HG03354 (cell line): ENCODE data around the gene TRMO.
"Not testable (repeated sequence)": the region's sequence is repeated elsewhere in the genome, so short reads cannot be mapped to it uniquely, and the experiment has no call there.

Experiments used
- ATAC-seq: cut with Tn5 transposase; IDR thresholded peaks from one replicate; pipeline ENCODE4 v1.9.1; 2021; ENCODE audit warnings: mild to moderate bottlenecking; ENCODE audit not compliant: unreplicated experiment, poor library complexity, severe bottlenecking

The TRMO gene, protein sequence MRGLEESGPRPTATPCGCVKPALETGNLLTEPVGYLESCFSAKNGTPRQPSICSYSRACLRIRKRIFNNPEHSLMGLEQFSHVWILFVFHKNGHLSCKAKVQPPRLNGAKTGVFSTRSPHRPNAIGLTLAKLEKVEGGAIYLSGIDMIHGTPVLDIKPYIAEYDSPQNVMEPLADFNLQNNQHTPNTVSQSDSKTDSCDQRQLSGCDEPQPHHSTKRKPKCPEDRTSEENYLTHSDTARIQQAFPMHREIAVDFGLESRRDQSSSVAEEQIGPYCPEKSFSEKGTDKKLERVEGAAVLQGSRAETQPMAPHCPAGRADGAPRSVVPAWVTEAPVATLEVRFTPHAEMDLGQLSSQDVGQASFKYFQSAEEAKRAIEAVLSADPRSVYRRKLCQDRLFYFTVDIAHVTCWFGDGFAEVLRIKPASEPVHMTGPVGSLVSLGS

DNA sequence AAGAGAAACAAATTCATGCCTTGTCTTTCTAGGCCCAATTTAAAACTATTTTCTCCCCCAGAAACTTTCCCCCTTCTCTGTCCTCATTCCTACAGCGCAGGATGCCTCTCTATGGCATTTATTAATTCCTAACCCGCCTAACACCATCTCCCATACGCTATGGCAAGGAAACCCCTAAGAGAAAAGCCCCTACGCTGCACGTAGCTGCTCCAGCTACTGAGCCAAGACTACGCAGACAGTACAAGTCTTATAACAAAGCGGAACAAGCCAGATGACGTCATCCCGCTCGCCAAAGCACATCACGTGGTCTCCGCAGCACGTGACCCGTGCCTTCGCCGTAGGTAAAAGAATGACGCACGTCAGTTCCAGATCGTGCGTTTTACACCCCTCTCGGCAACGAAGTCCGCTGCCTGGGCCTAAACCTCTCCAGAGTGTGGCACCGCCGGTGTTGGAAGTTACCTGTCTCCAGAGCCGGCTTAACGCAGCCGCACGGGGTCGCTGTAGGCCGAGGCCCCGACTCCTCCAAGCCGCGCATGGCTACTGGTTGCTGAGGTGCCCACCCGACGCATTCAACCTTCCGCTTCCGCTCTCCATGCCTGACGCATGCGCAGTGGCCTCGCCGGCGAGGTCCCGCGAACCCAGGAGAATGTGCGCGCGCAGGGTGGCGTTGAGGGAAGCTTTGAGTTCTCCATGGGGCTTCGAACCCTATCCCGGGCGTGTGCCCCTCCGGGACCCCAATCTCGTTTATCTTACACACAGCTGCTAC lies at the start of gene TRMO:
TRMO (minus strand) TSS at position 542 of the 766 bp plus-strand sequence; CDS start at position 535, 7 bp downstream.
- ATAC-seq: peak; percentile 83

DNA sequence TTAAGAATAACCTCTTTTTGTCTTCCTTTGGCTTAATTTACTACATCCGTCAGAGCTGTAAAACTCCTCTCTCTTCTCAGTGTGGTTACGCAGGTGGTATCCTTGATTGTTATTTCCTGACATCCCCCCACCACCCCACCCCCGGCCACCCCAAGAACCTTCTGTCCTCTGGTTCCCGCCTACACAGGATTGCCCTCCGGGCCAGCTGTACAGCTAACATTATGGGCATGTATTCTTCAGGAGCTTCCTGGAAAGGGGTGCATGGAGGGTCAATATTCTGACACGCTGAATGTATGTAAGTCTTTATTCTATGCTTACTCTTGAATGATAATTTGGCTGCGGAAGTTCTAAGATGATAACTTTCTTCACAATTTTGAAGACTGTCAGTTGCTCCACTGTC lies 47.9 kb upstream of the TRMO start:
- ATAC-seq: no peak

DNA sequence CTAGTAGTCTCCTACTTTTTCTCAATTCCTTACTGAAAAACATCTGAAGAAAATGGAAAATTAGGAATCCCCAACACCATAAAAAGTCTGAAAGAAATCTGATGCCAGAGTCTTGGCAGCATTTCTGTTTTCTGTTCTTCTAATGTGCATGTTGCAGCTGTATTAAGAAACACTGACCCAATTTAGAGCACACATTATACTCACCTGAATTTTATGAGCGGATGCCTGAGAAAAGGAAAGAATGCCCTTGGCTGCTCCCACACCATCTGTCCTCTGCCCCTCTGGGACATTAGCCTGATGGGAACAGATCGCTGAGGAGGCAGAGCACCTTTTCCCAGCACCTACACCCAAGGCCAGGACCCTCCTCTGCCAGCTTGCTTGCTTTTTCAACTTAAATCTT lies 46.7 kb upstream of the TRMO start:
- no peak for ATAC-seq

DNA sequence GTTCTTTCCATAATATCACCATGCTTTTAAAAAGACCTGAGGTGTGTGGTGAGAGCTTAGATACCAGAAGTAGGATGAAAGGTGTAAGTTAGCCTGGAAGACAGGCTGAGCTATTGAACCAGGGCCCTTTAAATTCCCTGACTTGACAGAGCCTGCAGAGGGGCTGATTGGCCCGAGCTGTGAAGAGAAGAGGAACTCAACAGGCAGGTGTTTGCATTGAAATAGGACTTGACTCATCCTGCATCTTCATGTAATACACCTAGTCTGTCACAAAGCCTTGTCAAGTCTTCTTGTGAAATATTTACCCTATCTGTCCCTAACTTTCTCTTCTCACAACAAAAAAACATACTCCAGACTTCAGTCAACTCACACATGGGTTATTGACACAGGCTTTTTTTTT lies 44.2 kb upstream of the TRMO start:
- no peak for ATAC-seq

DNA sequence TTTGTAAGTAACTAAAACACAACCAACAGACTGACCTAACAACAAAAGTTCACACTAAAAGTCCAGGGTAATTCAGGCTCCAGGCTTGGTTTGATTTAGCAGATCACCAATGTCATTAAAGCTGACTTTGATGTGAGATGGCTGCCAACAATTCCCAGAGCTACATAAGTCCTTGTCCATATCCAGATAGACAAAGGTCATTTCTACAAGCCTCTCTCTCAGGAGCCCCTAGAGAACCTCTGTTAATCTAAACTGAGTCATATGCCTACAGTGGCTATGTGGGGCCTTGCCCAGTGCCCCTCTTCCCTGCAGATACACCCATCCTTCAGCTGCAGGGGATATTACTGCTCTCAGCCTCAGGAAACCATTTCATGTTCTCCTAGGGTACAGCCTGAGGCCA lies 42.6 kb upstream of the TRMO start:
- no peak for ATAC-seq

DNA sequence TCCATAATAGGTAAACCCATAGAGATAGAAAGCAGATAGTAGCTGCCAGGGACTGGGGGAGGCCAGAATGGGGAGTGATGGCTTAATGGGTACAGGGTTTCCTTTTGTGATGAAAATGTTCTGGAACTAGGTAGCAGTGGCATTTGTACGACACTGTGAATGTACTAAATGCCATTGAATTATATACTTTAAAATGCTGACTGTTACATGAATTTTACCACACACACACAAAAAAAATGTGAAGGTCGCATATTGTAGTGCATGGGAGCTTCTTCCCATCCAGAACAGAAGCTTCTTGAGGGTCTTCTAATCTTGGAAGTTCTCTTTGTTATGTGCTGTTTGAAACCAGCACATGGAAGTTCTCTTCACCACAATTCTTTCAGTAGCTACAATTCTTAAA lies 40.9 kb upstream of the TRMO start:
- no peak for ATAC-seq

DNA sequence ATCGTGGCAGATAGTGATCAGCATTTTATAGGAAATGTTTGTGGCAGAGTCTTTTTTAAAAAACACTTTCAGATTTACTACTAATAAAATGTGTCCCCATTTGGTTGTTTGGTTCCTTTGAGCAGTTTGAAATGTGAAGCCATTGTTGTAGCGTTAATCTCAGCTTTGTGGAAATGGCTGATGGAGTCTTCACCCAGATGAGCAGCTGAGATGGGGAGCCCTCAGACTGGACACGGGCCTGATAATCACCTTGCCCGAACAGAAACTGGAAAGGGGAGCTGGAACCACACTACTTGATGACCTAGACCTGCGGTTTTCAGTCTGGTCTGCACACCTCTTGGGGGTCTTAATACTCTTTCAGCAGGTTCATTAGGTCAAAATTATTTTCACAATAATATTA lies 40.3 kb upstream of the TRMO start:
- no peak for ATAC-seq

DNA sequence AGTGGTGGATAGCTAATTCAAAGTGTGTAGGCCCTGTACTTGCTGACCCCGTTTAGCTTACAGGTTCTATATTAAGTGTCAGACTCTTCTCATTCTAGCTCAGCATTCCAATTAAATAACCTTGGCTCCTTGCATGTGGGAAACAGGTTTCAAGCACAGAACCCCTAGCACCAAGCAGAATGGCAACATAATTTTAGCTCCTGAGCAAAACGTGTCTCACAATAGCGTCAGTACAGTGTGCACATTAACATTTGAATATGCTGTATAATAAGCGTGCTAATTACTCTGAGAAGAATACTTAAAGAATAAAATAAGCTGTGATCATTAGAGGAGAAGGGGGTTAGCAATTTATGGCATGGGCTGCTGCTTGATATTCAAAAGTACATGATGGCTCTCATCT lies 39.8 kb upstream of the TRMO start:
- ATAC-seq: no peak

DNA sequence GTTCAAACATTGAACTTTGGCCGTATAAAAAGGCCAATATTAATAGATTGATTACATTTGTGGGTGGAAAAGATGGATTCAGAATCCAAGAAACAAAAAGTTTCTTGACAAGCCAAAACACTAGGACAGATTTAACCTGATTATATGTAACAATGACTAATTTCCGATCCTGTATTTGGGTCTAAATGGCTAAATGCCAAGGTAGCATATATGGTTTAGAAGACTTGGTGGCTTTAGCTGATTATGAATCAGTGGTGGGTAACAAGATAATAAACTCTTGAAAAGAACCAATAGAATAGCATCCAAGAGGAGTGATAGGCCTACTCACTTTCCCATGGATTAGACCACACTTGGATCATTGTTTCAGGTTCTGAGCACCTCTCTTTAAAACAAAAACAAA lies 39.1 kb upstream of the TRMO start:
- ATAC-seq: no peak

DNA sequence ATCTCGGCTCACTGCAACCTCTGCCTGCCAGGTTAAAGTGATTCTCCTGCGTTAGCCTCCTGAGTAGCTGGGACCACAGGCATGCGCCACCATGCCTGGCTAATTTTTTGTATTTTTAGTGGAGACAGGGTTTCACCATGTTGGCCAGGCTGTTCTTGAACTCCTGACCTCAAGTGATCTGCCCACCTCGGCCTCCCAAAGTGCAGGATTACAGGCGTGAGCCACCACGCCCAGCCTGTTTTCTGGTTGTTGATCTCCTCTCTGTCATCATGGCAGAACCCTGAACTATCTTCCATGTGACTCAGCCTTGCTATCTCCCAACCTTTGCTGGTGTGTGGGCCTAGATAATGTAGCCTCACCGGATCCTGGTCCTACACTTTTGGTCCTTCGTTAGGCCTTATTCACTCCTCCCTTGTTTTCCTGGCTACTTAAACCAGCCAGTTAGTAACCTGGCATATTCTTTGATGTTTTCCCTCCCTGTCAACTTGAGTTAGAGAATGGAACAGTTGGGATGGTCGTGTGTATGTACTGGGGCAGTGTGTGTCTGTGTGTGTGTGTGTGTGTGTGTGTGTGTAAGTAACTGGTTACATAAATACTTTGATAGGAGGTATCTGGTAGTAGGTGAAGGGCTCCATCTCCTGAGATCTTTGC lies 38.5 kb upstream of the TRMO start:
- ATAC-seq: not testable (repeated sequence)

DNA sequence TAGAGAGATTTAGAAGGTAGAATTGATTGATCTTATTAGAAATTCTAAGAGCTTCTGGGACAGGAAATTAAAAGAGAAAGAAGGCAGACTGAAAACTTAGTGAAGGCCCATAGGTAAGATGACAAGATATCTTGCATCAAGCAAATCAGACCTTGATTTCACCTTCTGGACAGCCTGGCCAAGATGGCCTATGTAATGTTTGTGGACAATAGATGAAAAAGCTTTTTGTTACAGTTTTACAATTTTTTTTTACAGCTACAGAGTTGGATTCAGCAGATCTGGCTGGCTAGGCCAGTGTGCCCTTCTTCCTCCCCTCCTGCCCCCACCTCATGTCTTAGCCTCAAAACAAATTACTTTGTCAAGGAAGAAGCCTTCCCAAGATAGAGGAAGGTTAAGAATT lies 37.3 kb upstream of the TRMO start:
- no peak for ATAC-seq

DNA sequence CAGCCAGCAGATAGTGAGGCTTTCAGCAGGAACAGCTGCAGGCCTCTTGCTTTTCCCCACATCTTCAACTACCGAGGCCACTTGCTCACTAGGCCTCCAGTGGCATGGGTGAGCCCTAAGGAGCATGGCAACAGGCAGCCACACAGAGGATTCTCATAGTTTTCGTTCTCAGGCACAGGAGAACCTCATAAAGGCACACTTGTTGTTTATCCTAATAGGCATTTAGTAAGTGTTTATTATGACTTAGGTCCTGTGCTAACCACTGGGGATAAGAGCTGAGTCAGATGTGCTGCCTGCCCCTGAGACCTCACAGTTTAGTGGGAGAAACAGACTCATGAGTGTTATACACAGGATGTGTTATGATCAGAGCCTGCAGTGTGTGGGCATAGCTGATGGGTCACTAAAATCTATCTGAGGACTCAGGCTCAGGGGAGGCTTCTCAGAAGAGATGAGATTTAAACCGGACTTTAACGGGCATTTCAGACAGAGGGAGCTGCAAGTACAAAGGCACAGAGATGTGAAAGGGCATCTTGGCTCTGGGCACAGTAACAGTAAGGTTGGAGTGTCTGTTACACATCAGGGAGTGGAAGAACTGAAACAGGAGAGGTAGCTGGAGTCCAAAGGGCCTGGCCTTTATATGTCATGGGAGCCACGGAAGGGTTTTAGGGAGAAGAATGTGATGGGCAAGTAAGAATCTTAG lies 36.7 kb upstream of the TRMO start:
- ATAC-seq: no peak

DNA sequence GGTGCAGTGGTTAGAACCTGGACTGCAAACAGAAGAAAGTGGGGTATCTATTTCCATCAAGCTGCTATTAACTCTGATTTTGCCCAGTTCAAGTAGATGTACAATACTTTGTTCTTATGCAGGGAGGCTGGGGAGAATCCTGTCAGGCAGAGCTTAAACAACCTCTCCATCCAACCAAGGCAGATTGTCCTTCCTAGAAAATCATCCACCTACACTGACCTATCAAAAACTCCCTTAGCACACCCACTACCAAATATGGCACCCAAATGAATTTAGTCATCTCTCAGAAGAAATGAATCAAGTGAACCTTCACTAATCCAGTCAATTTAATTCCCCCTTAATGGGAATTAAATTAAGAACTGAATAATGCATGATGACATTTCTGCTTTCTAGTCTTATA lies 34.0 kb upstream of the TRMO start:
- ATAC-seq: no peak

DNA sequence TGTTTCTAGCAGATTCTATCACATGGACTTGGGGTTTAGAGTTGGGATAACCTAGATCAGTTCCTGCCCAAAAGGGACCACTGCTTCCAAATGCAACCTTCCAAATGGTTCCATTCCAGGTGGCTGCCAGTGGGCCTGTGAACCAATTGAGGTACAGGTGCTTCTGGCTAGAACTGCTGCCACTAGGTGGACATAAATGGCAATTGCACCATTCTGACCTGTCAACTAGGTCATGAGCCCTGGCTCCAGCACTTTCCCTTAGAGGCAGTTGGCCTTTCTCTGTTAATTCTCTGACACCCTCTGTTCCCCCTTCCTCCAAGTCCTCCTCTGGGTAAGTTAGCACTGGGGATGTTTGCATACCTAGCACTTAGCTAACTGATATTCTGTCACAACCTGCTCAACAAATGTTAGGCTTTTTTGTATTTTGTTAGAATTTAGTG lies 32.3 kb upstream of the TRMO start:
- ATAC-seq: peak; percentile 79

DNA sequence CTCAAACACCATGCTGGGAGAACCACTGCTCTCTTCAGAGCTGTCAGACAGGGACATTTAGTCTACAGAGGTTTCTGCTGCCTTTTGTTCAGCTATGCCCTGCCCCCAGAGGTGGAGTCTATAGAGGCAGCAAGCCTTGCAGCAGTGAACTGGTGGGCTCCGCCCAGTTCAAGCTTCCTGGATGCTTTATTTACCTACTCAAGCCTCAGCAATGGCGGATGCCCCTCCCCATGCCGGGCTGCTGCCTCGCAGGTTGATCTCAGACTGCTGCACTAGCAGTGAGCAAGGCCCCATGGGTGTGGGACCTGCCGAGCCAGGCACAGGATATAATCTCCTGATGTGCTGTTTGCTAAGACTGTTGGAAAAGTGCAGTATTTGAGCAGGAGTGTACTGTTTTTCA lies 28.6 kb upstream of the TRMO start:
- not testable (repeated sequence) for ATAC-seq

DNA sequence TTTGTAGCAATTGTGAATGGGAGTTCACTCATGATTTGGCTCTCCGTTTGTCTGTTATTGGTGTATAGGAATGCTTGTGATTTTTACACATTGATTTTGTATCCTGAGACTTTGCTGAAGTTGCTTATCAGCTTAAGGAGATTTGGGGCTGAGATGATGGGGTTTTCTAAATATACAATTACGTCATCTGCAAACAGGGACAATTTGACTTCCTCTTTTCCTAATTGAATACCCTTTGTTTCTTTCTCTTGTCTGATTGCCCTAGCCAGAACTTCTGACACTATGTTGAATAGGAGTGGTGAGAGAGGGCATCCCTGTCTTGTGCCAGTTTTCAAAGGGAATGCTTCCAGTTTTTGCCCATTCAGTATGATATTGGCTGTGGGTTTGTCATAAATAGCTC lies 24.8 kb upstream of the TRMO start:
- ATAC-seq: not testable (repeated sequence)

DNA sequence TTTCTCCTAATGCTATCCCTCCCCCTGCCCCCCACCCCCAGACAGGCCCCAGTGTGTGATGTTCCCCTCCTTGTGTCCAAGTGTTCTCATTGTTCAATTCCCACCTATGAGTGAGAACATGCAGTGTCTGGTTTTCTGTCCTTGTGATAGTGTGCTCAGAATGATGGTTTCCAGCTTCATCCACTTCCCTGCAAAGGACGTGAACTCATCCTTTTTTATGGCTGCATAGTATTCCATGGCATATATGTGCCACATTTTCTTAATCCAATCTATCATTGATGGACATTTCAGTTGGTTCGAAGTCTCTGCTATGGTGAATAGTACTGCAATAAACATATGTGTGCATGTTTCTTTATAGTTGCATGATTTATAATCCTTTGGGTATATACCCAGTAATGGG lies 23.2 kb upstream of the TRMO start:
- ATAC-seq: not testable (repeated sequence)

DNA sequence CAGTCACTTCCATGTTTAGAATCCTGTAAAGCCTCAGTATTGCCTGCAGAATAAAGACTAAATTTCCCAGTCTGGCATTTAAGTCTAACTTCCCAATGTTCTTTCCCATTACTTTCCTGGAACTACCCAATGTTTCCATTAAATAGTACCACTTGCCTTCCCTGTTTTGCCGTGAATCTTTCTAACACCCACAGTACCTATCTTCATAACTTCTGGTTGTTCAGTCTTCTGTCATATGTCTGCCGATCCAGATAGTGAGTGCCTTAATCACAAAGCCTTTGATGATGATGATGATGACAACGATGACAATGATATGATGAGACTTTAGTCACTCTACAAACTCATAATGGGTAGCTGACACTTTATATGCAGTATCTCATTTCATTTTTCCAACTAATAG lies 22.3 kb upstream of the TRMO start:
- ATAC-seq: no peak

DNA sequence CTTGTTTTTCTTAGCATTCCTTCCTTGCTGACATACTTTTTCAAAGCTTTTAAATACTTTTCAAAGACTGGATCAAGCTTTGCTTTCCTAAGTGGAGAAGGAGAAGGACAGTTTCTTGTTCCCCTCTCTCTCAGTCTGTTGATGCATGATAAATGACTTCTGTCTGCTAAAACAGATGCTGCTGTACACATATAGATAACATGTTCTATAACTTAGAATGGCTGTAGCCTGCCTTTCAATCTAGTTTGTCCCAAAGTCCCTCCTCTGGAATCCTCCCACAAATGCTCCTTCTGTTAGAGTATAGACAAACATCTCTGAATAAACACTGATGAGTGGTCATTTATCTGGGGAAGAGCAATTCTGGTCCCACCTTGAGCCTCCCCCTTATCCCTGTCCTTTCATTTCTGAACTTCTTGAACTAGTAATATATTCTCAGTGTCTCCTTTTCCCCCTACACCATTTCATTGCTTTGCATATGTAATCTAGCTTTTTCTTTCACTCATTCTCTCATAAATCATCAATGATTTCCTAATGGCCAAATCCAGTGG lies 21.1 kb upstream of the TRMO start:
- no peak for ATAC-seq

DNA sequence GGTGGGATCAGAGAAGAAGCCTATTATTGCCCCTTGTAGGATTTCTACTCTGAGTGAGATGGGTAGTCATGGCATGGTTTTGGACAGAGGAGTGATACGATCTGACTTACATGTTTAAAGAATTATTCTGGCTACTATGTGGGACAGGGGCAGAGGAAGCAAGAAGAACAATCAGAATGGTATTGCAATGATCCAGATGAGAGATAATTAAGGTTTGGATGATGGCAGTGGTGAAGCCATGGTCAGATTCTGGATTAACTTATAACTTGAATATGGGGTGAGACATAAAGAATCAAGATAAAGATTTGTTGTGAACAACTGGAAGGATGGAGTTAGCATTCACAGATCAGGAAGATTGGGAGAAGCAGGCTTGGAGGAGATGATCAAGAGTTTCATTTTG lies 19.0 kb upstream of the TRMO start:
- no peak for ATAC-seq
